D341Med (cell line): ENCODE results near the gene ZNF346.
A peak's percentile ranks its signal among the peaks of the same experiment; 100 is the strongest.

Experiments
- DNase-seq: peaks from one replicate; pipeline ENCODE4 v3.0.0; 2012; ENCODE audit warnings: low spot score

ZNF346 gene

GRCh38 chr5:177067503-177067902, 45.0 kb downstream of the ZNF346 start:
- DNase-seq = no peak

- DNase-seq = peak; percentile 66
These were observed 48.2 kb downstream of the ZNF346 start for GRCh38 chr5:177070536-177071191.

GRCh38 chr5:177071666-177072385, 49.3 kb downstream of the ZNF346 start:
- DNase-seq = peak; percentile 69

- DNase-seq = no peak
These were observed 54.8 kb downstream of the ZNF346 start for GRCh38 chr5:177077335-177077734.

GRCh38 chr5:177079606-177080005, 57.1 kb downstream of the ZNF346 start:
- no peak for DNase-seq

GRCh38 chr5:177080265-177080664, 57.8 kb downstream of the ZNF346 start:
- DNase-seq = no peak

- no peak for DNase-seq
These were observed 59.4 kb downstream of the ZNF346 start for GRCh38 chr5:177081859-177082258.

- DNase-seq = no peak
These were observed 60.9 kb downstream of the ZNF346 start for GRCh38 chr5:177083357-177083756.

GRCh38 chr5:177084175-177084574, 61.7 kb downstream of the ZNF346 start:
- DNase-seq = no peak

GRCh38 chr5:177085985-177086653, 63.6 kb downstream of the ZNF346 start:
- DNase-seq = no peak

GRCh38 chr5:177086654-177087397, 64.3 kb downstream of the ZNF346 start, which contains the start of gene FGFR4:
Gene FGFR4, plus strand, starts transcription at chr5:177086915. Its CDS starts 2,688 bp downstream, at chr5:177089603.
- DNase-seq = peak; percentile 96

- no peak for DNase-seq
These were observed 65.0 kb downstream of the ZNF346 start for GRCh38 chr5:177087398-177088005.

- DNase-seq = no peak
These were observed 66.6 kb downstream of the ZNF346 start for GRCh38 chr5:177089127-177089526.

GRCh38 chr5:177089825-177090641, 67.5 kb downstream of the ZNF346 start:
- DNase-seq = no peak

GRCh38 chr5:177090813-177091212, 68.3 kb downstream of the ZNF346 start:
- DNase-seq = no peak

- DNase-seq = no peak
These were observed 68.7 kb downstream of the ZNF346 start for GRCh38 chr5:177091232-177091631.

- no peak for DNase-seq
These were observed 69.9 kb downstream of the ZNF346 start for GRCh38 chr5:177092178-177093081.

- DNase-seq = no peak
These were observed 70.7 kb downstream of the ZNF346 start for GRCh38 chr5:177093082-177093712.

GRCh38 chr5:177093803-177094202, 71.3 kb downstream of the ZNF346 start:
- no peak for DNase-seq
